Posterior vena cava (tissue), 2 donors: Measurements from ENCODE around the gene SLC9A8. TPM values are rescaled to one million over a fixed set of nuclear protein-coding genes. Genes with fewer than 3 reads are reported as not detected.

ENCODE experiments used
- DNase-seq: peaks from one replicate; pipeline ENCODE4 v3.0.0-alpha.2; 2020; ENCODE audit warnings: low spot score
- intact Hi-C, 2 donors: fragments of 100-400 bp; cut with DNase I; formaldehyde crosslinking; loops; one replicate each; pipeline versions ENCODE4 v1.14.1 to v1.14.2; 2022 to 2023
- total RNA-seq, 2 donors: library from RNA; stranded (reverse); fragmentation: NEBNext Ultra II Directional; extraction: Animal tissue kit (Norgen Biotek cat#: 25700); gene quantifications; one replicate each; pipeline ENCODE4 v1.2.1, GENCODE V29; 2021
- donor health status: DM: yes; HTN: yes; CAD: no.
- donor health status: DM: yes; HTN: yes; CAD: no.

SLC9A8 gene
- total RNA-seq, 2 donors from 2014 or later = 10.4 to 11.8 TPM

DNA sequence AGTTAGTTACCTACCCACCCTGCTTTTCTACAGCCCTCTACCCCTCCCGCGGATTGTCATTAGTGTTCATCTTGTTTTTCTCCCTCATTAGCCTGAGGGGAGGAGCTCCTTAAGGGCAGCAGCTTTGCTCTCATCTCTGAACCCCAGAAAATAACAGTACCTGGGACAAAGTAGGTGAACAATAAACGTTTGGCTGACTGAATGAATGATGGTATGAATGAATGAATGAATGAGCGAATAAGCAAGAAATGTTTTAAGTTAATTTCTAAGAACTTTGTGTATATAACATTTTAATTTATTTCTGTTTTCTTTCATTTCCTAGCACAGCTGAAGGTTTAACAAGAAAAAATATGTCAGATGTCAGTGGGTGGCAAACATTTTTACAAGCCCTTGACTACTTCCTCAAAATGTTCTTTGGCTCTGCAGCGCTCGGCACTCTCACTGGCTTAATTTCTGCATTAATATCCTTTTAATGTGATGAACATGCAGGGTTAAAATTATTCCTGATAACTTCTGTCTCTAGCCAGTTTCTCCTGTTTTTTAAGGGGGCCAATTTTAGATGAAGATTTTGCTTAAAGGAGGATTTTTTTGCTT is 50.1 kb downstream of the SLC9A8 start:
- DNase-seq = no peak

DNA sequence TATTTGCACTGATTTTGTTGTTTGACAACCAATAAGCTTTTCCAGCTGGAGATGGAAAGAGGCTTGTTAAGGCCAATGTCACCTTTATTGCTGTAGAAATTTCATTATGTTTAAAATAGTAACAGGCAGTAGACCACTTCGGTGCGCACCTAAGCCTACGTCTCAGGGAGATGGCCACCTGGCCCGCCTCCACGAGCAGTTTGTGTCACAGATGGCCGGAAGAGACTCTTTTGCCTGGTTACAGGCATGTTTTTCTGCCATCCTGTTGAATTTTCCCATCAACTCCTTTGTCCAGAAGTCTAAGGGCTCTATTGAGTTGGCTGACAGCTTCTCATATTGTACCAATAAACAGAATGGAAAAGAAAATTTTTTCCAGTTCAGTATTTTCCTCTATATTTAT is 51.0 kb downstream of the SLC9A8 start:
- DNase-seq = peak; percentile 25
- intact Hi-C loops = no loop called here

More for the DNA sequence above, 50.1 kb downstream of the SLC9A8 start:
- intact Hi-C loops = no loop called here

DNA sequence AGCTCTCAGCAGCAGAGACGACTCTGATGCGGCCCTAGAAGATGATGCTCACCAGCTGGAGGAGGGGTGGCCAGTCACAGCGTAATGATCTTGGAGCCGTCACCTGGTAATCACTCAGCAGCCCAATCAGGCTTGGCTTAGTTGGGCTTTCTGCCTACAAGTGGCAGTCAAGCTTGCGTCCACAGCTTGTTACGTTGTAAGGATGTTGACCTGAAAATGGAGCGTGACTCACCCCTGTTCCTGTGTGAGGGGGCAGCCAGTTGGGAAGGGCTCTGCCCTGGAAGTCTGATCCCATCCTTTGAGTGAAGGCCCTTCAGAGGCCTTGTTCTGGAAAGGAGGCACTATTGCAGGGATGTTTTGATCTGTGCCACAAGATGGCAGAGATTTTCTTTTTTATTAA is 52.9 kb downstream of the SLC9A8 start:
- intact Hi-C loops = no loop called here
- DNase-seq = peak; percentile 22

DNA sequence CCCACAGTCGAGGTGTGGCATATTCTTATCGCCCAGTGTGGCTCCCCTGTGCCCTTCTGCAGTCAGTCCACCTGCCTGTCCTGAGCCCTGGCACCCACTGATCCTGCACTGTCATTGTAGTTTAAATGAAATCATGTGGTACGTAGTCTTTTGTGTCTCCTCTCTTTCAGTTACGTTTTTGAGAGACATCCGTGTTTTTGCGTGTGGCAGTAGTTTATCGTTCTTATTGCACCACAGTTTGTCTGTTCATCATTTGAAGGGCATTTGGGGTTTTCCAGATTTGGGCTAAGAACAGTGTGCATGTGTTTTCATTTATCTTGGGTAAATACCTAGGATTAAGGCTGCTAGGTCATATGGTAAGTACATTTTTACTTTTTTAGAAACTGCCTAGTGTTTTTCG is 53.4 kb downstream of the SLC9A8 start:
- intact Hi-C loops = no loop called here

DNA sequence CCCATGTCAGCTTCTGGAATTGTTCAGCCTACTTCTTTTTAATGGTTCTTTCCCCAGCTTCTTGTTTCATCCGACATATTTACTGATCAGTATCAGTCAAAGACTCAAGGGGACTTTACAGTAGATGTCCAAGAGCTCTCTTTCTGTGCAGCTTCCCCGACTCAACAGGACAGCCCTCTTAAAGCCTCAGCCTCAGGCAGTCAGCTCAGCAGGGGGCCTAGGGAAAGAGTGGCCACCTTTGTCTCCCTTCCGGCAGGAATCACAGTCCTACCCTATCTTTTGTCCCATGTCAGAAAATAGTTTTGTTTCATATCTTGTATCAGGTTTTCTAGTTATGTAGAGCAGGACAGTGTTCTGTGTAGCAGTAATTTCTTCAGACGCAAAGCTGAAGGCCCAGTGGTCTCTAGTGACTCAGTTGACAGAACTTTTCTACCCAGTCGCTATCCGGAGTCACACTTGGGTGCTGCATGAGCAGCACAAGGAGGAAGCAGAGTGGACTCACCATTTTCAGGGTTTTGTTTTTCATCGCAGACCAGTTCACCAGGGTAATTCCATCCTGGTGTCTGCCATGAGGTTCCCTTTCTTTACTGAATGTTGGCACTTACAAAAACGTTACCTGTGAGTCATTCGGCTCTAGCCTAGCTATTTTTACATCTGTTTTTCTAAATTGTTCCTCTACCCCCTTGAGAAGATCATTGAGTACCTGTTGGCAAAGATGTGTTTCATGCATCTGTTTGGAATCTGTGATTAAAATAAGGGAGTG is 55.0 kb downstream of the SLC9A8 start:
- intact Hi-C loops = no loop called here
- DNase-seq = no peak

More for the DNA sequence above, 53.4 kb downstream of the SLC9A8 start:
- DNase-seq = no peak

DNA sequence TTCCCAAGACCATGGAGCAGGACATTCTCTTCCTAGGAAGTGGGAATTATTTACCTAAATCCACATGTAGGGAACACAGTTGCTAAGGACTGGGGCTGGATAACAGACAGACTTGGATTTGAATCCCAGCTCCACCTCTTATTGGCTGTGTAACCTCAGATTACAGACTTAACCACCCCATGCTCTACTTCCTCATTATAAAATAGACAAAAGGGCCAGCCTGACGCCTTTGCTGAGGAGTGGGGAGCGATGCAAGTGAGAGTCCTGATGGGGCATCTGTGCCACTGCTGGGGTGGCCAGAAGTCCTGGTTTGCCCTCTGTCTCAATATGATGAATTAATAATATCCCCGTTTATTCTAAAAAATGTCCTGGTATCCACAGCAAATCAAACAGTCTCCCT is 55.9 kb downstream of the SLC9A8 start:
- peak; percentile 38 for DNase-seq
- intact Hi-C loops = no loop called here

DNA sequence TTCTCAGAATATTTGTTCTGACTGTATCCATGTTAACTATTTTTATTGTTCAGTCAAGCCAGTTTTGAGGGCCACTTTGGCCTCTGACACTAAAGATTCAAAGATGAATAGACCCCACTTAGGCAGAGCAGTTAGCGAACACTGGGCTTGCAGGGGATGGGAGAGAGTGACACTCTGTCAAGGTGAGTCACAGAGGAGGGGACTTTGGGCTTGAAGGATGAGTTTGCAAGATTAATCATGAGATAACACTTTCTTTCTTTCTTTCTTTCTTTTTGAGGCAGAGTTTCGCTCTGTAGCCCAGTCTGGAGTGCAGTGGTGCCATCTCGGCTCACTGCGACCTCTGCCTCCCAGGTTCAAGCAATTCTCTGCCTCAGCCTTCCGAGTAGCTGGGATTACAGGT is 56.3 kb downstream of the SLC9A8 start:
- peak; percentile 22 for DNase-seq
- intact Hi-C loops = no loop called here

DNA sequence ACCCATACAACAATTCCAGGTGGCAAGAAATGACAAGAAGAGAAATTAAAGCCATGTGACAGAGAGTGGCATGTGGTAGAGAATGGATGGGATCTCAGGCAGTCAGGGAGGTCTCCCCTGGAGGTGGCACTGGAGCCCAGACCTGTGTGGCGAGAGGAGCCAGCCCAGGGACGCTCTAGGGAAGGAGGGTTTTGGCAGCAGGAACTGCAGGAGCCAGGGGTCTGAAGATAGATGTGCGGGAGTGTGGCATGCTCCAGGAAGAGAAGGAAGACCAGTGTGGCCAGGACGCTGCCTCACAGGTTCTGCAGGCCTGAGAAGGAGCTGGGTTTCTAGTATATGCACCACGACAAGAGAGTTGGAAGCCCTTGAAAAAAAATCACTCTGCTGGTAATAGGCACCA is 57.6 kb downstream of the SLC9A8 start:
- intact Hi-C loops = no loop called here
- peak; percentile 62 for DNase-seq

DNA sequence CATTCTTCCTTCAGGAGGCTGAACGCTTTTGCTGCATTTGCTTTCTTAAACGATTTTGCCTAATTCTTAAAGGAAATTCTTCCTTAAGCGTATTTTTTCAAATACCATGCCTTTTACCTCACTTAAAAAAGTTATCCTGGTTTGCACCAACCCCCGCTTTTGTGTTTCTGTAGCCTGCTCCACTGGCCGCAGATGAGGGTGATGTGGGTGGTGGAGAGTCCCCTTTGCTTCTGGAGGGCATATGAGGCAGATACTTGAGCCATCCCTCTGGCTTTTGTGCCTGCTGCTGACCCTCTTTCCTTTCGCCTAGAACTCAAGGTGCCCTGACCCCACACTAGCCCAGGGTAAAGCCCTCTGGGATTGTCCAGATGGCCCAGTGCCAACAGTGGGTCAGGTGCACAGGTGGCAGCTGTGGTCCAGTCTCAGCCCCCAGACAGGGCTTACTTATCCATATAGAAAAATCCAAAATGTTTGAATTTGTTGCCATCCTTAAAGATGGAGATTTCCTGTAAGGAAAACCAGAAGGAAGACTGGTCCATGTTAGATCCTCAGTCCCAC is 58.8 kb downstream of the SLC9A8 start:
- peak; percentile 23 for DNase-seq
- intact Hi-C loops = no loop called here

DNA sequence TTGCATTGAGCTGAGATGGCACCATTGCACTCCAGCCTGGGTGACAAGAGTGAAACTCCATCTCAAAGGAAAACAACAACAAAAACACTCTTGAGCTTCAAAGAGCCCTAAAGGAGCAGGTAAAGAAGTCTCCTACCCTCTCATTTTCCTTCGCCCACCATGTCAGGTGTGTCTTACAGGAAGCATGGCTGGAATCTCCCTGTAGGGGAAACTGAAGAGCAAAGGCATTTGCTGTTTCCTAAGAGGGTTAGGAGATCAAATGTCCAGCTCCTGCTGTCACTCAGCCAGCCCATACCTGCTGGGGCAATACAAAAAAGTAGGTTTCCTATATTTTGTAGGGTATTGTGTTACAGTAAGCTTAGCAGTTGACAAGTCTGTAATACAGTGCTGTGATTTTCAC is 59.4 kb downstream of the SLC9A8 start:
- no peak for DNase-seq
- intact Hi-C loops = no loop called here

DNA sequence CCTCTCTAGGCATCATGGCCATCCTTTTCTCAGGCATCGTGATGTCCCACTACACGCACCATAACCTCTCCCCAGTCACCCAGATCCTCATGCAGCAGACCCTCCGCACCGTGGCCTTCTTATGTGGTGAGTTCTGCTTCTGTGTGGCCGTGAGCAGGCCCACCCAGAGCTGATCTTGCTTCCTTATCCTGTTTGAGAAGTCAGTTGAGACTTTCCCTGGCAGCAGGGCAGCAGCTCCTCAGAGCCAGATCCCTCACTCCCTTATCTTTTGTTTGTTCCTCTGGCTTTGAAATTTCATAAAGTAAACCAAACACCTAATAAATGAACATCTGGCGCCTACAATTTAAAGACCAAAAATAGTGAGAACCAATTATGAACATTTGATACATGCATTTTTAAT is 62.1 kb downstream of the SLC9A8 start:
- DNase-seq = no peak
- intact Hi-C loops = no loop called here

DNA sequence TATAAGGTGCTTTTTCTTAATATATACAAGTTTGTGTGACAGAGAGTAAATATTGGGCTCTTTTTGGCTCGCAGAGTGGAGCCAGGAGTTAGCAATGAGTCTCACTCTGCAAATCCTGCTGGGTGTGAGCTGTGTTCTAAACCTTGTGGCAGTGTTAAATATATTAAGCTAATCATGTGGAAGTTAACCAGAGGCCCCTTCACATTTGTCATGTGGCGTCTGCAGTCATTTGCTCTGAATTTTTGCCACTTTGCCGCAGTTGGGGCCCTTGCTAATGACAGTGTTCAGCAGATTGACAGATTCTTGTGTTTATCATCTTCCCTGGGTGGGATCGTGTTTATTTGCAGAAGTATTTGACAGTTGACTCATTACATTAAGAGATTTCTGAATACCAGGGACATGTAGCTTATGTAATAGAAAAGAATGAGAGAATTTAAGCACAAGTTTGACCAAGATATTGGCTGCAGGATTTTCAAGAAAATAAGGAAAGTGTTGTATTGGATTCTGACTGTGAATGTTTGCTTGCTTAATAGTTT is 64.8 kb downstream of the SLC9A8 start:
- intact Hi-C loops = no loop called here
- DNase-seq = no peak

DNA sequence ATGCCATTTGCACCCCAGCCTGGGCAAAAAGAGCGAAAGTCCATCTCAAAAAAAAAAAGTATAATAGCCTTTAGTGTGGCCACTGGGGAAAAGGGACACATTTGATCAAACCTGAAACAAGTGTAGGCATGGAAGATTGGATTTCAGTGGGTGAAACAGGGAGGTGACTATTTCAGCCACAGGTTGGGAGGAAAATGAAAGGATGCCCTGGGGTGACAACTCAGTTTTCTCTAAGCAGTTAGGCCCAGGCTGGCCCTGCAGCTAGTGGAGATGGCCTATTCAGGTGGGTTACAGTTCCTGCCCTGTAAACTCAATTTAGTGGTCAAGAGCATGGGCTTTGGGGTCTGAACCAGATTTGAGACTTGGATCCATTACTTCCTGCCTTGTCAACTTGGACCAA is 66.3 kb downstream of the SLC9A8 start:
- no peak for DNase-seq
- intact Hi-C loops = no loop called here

DNA sequence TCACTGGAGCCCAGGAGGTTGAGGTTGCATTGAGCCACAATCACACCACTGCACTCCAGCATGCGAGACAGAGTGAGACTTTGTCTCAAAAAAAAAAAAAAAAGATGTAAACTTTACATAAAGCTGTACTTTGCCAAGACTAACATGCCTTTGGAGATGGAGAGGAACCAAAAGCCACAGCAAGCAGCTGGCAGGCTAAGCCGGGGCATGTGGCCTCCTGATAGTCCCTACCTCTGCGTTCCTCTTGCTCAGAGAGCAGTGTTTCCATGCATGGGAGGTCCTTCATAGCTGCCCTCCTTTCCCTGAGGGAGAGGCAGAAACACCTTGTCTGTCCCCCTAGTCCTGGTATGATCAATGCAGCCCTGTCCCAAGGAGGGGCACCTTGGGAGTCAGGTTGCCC is 67.5 kb downstream of the SLC9A8 start:
- peak; percentile 48 for DNase-seq
- intact Hi-C loops = loop anchor here in 1 of 2 donors (10.0 kb wide), 1 partner anchor 265 kb away; no protein-coding TSS in a partner anchor

DNA sequence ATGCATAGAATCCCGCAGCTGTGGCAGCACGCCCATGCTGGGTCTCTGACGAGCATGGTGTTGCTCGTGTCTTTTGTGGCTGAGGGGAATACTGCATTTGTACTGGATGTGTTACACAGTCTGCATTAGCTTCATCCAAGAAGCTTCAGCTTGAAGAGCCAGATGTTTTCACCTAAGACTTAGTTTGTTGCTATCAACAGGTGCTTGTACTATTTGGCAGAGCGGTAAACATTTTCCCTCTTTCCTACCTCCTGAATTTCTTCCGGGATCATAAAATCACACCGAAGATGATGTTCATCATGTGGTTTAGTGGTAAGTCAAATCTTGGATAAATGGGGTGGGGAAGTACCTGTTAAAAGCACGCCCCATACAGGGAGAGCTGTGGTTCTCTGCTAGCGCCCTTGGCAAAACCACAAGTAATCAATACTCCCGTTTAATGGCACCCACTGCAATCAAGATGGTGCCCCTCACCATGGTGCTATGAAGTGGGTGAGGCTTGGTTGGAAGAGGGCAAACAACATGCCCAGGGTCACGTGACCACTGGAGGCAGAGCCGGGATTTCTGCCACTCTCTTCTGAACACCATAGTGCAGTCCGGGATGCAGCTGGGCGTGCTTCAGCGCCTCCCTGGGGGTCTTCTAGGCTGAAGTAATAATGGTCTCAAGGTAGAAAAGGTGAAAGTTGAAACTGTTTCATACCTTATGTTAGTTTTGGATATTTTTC is 68.3 kb downstream of the SLC9A8 start:
- peak; percentile 29 for DNase-seq
- intact Hi-C loops = loop anchor here in 1 of 2 donors (10.0 kb wide), 1 partner anchor 266 kb away; no protein-coding TSS in a partner anchor

DNA sequence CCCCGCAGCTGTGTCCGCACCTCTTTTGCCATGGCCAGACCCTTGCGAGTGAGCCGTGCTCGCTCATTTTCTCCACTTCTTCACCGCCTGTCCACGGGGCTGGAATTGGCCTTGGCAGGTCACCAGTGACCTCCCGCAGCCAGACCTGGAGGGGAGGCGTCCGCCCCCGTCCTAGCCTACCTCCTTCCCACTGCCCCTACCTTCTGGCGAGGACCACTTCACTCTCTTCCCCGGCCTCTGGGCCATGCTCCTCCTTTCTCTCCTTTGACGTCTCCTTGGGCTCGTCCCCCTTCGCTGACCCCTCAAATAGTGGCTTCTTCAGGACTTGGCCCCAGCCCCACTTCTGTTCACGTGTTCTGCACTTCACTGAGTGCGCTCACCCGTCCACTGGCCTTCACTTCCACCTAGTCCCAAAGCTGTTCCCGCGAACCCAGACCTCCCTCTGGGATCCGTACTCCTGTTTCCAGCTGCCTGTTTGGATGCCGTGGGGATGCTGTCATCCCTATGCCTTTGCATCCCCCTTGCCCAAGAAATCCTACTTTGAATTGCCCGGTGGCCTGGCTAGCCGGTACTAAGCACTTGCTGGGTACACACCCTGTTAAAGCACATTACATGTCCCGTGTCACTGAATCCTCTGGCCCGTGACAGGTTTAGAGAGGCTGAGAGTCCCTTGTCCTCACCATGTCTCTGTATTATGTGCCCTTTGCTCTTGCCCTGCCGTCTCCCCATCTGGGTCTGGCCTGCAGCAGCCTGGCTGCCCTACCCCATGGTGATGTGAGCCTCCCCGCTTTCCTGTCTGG is 69.7 kb downstream of the SLC9A8 start:
- peak; percentile 76 for DNase-seq
- intact Hi-C loops = loop anchor here in 1 of 2 donors (10.0 kb wide), 1 partner anchor 268 kb away; no protein-coding TSS in a partner anchor

DNA sequence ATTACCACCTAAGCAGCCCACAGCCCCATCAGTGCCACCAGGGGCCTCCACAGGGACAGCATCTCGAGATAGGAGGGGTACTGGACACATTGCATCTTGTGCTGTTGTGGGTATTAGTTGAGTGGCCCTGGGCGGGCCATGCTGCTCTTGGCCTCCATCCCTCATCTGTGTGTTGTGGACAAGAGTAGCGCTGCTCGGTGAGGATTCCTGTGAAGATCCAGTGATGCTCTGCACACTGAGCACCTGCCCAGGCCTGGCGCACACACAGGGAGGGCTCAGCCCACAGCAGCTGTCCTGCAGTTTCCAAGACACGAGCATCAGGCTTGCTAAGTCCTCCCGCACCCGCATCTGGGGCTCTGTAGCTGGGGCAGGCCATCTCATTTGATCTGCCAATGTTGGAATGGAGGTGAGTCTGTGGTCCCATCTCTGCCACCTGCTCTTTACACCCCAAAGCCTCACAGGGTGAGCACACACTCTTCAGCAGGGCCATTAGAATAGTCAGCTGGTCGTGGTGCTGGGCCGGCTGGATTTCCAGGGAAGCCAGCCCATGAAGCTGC is 70.7 kb downstream of the SLC9A8 start:
- intact Hi-C loops = loop anchor here in 1 of 2 donors (10.0 kb wide), 1 partner anchor 269 kb away; no protein-coding TSS in a partner anchor

DNA sequence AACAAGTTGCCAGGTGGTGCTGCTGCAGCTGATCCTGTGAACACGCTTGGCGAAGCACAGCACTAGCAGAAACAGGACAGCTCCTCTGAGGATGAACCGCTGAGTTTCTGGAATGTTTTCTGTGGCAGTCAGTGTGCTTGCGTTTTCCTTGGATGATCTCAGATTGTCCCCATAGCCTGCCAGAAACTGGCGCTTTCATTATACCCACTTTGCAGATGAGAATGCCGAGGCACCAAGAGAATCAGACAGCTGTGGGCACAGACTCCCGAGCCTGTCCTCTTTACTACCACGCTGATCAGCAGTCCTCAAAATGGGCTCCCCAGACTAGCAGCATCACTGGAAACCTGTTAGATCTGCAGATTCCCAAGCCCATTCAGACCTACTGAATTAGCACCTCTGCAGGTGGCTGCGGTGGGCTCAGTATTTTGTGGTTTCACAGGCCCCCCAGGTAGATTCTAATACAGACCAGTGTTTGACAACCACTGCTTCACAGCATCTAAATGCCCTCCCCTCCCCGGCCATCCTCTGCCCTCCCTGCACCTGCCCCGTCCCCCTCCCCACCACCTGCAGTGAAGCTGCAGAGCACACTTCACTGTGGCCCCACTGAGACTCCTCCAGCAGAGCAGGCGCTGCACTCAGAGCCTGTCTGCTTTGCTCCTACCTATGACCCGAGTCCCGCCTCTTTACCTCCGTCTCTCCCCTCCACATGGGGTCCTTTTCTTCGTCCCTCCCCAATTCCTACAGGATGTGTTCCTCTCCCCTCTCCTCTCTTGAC is 73.1 kb downstream of the SLC9A8 start:
- peak; percentile 41 for DNase-seq
- intact Hi-C loops = loop anchor here in 1 of 2 donors (10.0 kb wide), 1 partner anchor 271 kb away; no protein-coding TSS in a partner anchor

More for the DNA sequence above, 70.7 kb downstream of the SLC9A8 start:
- DNase-seq = peak; percentile 71
